Fibroblast of mammary gland (primary cell): Measurements from ENCODE around the gene TRPV2.

Experiments used
- DNase-seq: peaks from one replicate; pipeline ENCODE4 v3.0.0-alpha.2; 2010; ENCODE audit warnings: low read depth
- H3K4me3 ChIP-seq: 2 replicates; pipeline ENCODE4 v1.5.1; 2011; ENCODE audit warnings: low read depth, mild to moderate bottlenecking, low read length, moderate library complexity; ENCODE audit not compliant: control insufficient read depth
- TF ChIP-seq, protein P1 (sequence below): conservative IDR thresholded peaks from 2 replicates; pipeline ENCODE4 v1.5.1; 2011; ENCODE audit warnings: low read depth, low read length, inconsistent platforms; ENCODE audit not compliant: control insufficient read depth, insufficient read depth

Gene TRPV2

DNA sequence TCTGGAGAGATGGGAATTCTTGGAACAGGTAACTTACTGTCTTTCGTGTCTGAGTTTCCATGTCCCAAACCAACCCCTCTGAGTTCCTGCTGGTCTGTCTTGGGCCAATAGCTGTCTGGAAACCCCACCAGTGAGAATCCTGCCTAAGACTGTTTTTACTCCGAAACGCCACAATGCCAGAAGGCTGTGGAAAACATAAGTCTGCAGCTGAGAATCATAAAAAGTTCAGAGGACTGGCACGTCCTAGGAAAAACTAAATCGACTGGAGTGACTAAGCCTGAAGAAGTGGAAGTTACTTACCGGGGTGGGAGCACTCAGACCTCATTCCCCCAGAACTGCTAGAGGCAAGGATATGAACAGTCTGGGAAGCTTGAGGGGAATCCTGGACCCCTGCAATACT is 63.3 kb downstream of the TRPV2 start:
- no peak overlapping the region for H3K4me3 ChIP-seq
- TF ChIP-seq, protein P1, sequence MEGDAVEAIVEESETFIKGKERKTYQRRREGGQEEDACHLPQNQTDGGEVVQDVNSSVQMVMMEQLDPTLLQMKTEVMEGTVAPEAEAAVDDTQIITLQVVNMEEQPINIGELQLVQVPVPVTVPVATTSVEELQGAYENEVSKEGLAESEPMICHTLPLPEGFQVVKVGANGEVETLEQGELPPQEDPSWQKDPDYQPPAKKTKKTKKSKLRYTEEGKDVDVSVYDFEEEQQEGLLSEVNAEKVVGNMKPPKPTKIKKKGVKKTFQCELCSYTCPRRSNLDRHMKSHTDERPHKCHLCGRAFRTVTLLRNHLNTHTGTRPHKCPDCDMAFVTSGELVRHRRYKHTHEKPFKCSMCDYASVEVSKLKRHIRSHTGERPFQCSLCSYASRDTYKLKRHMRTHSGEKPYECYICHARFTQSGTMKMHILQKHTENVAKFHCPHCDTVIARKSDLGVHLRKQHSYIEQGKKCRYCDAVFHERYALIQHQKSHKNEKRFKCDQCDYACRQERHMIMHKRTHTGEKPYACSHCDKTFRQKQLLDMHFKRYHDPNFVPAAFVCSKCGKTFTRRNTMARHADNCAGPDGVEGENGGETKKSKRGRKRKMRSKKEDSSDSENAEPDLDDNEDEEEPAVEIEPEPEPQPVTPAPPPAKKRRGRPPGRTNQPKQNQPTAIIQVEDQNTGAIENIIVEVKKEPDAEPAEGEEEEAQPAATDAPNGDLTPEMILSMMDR = no peak
- no peak for DNase-seq

- TF ChIP-seq, protein P1 = no peak
- DNase-seq = no peak
These were observed 63.9 kb downstream of the TRPV2 start for GRCh38 chr17:16479264-16479663.

DNA sequence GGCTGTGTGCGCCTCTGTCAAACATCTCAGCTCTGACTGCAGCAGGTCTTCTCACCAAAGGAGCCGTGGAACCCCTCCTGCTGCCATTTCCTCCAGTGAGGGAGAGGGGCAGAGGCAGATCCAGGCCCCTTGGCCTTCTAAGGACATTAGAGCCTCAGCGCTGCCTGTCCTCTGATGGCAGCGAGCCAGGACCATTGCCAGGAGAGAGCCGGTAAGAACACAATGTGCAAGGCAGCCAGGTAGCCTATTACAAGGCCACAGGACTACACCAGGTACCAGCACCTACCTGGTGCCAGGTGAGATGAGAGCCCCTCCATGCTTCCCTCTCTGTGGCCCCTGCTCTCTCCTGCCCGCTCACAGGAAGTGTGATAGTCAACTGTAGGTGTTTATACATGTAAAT is 65.6 kb downstream of the TRPV2 start:
- TF ChIP-seq, protein P1 = no peak
- no peak for DNase-seq
- H3K4me3 ChIP-seq = no peak overlapping the region

More at GRCh38 chr17:16479264-16479663, 63.9 kb downstream of the TRPV2 start:
- no peak overlapping the region for H3K4me3 ChIP-seq

DNA sequence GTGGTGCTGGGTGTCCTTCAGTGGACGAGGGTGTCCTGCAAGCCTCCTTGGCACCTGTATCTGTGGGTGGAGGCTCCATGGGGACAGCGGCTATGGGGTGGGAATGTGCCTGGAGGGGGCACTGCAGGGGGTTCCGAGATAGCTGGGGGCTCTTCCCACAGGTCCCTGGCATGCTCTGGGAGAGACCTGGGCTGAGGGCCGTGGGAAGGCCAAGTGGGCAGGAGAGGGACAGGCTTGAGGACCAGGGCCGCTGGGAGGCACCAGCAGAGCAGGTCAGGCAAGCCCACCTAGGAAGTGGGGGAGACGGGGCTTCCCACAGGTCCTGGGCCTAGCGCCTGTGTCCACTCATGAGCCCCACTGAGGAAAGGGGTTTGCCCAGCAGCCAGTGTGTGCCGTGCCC is 66.9 kb downstream of the TRPV2 start:
- no peak overlapping the region for H3K4me3 ChIP-seq
- TF ChIP-seq, protein P1 = no peak

DNA sequence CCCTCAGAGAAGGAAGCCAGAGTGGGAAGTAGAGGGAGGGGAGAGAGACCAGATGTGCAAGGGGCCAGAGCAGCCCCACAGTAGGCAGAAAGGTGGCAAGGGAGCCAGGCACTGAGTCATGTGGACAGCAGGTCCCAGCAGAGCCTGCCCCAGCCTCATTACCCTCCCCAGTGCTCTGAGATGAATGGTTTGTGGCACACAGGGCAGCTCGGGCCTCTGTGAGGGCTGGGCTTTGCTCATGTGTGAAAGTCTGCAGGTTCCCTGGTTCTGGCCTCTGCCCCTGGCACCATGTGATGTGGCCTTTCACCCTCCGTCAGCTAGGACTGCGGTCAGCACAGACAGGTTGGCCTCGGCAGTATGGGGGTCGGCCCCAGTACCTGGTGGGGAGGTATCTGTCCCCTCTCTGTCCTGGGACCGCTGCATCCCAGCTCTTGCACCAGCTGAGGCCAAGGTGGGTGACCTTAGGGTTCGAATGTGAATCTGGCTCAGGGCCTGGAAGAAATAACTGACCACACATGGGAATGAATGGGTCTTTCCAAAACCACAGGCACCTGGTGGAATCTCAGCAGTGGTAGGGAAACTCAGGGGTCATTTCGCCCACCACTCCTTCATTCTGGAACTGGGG is 67.8 kb downstream of the TRPV2 start:
- no peak overlapping the region for H3K4me3 ChIP-seq
- DNase-seq = no peak
- TF ChIP-seq, protein P1 = no peak

More for the DNA sequence above, 66.9 kb downstream of the TRPV2 start:
- no peak for DNase-seq

DNA sequence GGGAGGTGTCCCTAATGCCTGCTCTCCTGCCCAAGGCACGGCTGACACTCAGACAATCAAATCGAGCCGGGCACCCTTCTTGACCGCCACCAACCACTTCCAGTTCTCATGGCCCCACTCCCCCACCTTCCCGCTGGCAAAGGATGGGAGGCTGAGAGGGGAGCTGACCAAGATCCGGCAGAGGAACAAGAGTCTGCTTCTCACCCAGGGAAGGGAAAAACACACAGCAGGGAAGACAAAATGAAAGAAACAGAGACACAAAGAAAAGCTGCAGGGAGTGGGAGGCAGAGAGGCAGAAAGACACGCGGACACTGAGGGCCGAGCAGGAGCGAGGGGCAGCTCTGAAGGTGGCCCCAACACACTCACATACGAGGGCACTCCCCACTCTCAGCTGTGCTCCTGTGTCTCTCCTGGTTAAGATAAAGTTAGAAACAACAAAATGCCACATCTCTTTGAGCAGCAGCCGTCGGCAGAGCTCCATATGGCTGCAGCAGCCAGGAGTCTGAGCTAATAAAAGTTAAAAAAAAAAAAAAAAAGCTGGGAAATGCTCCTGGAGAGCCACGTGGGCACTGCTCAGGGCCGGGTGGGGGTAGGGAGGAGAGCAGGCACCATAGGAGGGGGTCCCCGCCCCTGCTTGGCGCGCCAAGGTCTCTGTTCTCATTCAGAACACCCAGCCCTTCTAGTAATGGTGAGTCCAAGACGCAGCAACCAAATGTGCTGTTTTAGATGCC is 69.2 kb downstream of the TRPV2 start:
- no peak overlapping the region for H3K4me3 ChIP-seq
- TF ChIP-seq, protein P1 = no peak
- no peak for DNase-seq
